Dendritic cell treated with granulocyte-macrophage colony-stimulating factor and Interleukin-4, amounts not matched to agents 40 ng/mL and 50 ng/mL, for 4 days (primary cell): ENCODE results near the gene RABGAP1L.
"Not testable (repeated sequence)": the region's sequence is repeated elsewhere in the genome, so short reads cannot be mapped to it uniquely, and the experiment has no call there.

Experiments used
- H3K27ac Mint-ChIP-seq: one replicate; pipeline ENCODE4 v1.8.0; 2022; ENCODE audit warnings: mild to moderate bottlenecking, mixed read lengths
- H3K27me3 Mint-ChIP-seq: one replicate; pipeline ENCODE4 v1.8.0; 2022; ENCODE audit warnings: mild to moderate bottlenecking, mixed read lengths
- H3K36me3 Mint-ChIP-seq: one replicate; pipeline ENCODE4 v1.8.0; 2022; ENCODE audit warnings: low read depth, mixed read lengths
- H3K4me1 Mint-ChIP-seq: one replicate; pipeline ENCODE4 v1.8.0; 2022; ENCODE audit warnings: low read depth, mixed read lengths
- H3K4me3 Mint-ChIP-seq: one replicate; pipeline ENCODE4 v1.8.0; 2022; ENCODE audit warnings: mild to moderate bottlenecking, moderate library complexity, mixed read lengths
- H3K9me3 Mint-ChIP-seq: one replicate; pipeline ENCODE4 v1.8.0; 2022; ENCODE audit warnings: mixed read lengths
- intact Hi-C: fragments of 100-400 bp; cut with micrococcal nuclease; formaldehyde crosslinking; loops from one replicate; pipeline ENCODE4 v1.15.0; 2022

The RABGAP1L gene

GRCh38 chr1:174479281-174479680 is 320.0 kb downstream of the RABGAP1L start:
- Mint-ChIP-seq H3K4me3 (no peak overlapping the region), H3K27ac (no peak overlapping the region), H3K9me3 (no peaks in the 10 kb centered on the region), H3K36me3 (no peaks in the 10 kb centered on the region), H3K4me1 (no peaks in the 10 kb centered on the region), H3K27me3 (no peaks in the 10 kb centered on the region)
- intact Hi-C loops = no loop called here

DNA sequence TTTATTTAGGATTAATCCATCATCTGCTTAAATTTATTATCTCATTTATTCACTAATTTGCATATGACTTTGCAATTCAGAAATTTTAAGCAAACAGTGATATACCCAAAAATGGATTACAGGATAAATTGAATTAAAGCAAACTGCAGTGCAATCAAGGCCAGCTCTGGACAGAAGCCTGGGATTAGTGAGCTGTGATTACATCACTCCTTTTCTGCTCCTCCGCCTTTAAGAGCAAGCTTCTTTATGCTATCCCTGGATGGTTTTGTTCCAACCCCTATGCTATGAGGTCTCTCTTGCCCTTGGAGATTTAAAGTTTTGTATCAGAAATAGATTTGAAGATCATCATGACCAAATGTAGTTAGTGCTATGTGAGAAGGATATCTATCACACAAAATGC is 321.0 kb downstream of the RABGAP1L start:
- Mint-ChIP-seq H3K27me3 (no peaks in the 10 kb centered on the region), H3K4me1 (no peaks in the 10 kb centered on the region), H3K36me3 (no peaks in the 10 kb centered on the region), H3K4me3 (no peak overlapping the region), H3K27ac (no peak overlapping the region), H3K9me3 (no peaks in the 10 kb centered on the region)
- intact Hi-C loops = no loop called here

DNA sequence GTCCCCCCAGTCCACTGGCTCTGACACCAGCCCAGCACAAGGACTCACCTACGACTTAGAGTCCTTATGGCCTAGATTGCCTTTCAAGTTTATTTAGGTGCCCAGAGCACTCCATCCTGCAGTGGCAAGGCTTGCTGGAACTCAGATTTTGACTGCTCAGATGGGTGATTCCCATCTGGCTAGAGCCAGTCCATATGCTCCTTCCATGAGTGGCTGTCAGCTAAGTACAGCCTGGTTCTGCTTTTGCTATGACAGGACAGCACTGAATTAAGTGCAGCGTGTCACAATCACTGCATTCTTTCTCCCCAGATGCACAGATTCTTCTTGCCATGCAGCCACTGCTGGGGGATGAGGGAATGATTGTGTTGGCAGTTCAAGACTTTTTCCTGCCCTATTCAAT is 332.3 kb downstream of the RABGAP1L start:
- intact Hi-C loops = no loop called here
- Mint-ChIP-seq H3K4me1 (no peaks in the 10 kb centered on the region), H3K9me3 (peaks cover 9% of the 10 kb centered on the region), H3K27ac (no peak overlapping the region), H3K36me3 (peaks cover 2% of the 10 kb centered on the region), H3K27me3 (no peaks in the 10 kb centered on the region), H3K4me3 (no peak overlapping the region)

DNA sequence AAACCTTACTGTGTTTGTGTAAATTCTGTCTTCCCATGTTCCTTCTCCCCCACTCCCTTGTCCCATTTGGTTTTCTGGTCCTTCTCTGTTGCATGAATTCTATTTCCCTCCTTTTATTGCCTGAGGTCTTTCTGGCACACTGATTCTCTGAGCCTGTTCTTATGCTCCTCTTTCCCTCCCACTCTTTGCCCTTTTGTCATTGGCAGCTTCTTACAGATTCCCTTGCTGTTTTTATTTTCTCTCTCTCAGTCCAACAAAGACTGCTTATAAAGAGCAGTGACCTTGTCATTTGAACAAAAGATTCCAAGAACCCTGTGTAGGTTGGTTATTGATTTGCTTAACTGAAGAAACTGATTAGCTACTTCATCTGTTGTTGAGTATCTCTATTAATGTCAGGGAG is 338.2 kb downstream of the RABGAP1L start:
- Mint-ChIP-seq H3K9me3 (no peaks in the 10 kb centered on the region), H3K27me3 (no peaks in the 10 kb centered on the region), H3K4me3 (no peak overlapping the region), H3K27ac (no peak overlapping the region), H3K36me3 (no peaks in the 10 kb centered on the region), H3K4me1 (peaks cover 5% of the 10 kb centered on the region)
- intact Hi-C loops = no loop called here

- H3K27me3 Mint-ChIP-seq, intact Hi-C loops, H3K36me3 Mint-ChIP-seq, H3K9me3 Mint-ChIP-seq, H3K4me1 Mint-ChIP-seq, H3K4me3 Mint-ChIP-seq, H3K27ac Mint-ChIP-seq: not testable (repeated sequence)
These were observed 357.4 kb downstream of the RABGAP1L start for GRCh38 chr1:174516755-174517154.

DNA sequence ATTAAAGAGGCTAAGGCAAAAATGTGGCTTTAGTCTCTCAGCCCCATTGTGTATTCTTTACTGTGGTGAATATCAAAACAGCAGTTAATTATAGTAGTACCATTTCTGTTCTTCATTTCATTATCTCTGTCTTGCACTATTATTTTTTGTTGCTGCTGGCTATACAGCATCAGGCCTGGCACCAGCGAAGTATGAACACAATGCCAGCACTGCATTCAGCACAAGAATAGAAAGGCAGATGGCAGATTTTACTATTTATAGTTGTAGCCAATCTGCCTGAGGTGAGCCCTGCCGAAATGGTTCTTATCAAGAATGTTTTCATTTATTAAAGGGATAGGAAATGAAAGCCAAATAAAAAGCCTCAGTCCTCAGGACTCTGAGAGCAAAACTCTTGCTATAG is 360.5 kb downstream of the RABGAP1L start:
- no peak overlapping the region for H3K27ac Mint-ChIP-seq
- H3K27me3 Mint-ChIP-seq = no peaks in the 10 kb centered on the region
- H3K9me3 Mint-ChIP-seq = peaks cover 33% of the 10 kb centered on the region
- intact Hi-C loops = no loop called here
- H3K4me1 Mint-ChIP-seq = no peaks in the 10 kb centered on the region
- no peak overlapping the region for H3K4me3 Mint-ChIP-seq
- H3K36me3 Mint-ChIP-seq = no peaks in the 10 kb centered on the region

- Mint-ChIP-seq H3K27ac (no peak overlapping the region), H3K36me3 (peaks cover 5% of the 10 kb centered on the region), H3K9me3 (peaks cover 60% of the 10 kb centered on the region), H3K4me1 (no peaks in the 10 kb centered on the region), H3K4me3 (no peak overlapping the region), H3K27me3 (no peaks in the 10 kb centered on the region)
- intact Hi-C loops = no loop called here
These were observed 372.4 kb downstream of the RABGAP1L start for GRCh38 chr1:174531751-174532150.

DNA sequence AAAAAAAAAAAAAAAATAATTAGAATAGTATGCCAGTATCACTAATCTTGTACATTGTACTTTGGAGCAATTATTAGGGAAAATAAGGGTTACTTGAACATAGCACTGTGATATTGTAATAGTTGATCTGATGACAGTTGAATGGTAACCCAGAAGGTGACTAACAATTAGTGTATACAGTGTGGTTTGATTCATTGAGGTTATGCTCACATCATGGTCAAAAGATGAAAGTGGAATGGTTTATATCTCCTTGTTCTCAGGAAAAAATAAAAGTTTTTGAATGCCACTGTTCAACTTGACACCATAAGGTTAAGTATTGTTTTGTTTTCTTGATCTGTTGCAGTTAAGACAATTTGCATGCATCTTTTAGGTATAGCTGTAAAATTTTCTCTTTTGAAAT is 375.5 kb downstream of the RABGAP1L start:
- Mint-ChIP-seq H3K9me3 (peaks cover 46% of the 10 kb centered on the region), H3K27me3 (no peaks in the 10 kb centered on the region), H3K36me3 (peaks cover 5% of the 10 kb centered on the region), H3K4me1 (no peaks in the 10 kb centered on the region), H3K27ac (no peak overlapping the region), H3K4me3 (no peak overlapping the region)
- intact Hi-C loops = no loop called here

DNA sequence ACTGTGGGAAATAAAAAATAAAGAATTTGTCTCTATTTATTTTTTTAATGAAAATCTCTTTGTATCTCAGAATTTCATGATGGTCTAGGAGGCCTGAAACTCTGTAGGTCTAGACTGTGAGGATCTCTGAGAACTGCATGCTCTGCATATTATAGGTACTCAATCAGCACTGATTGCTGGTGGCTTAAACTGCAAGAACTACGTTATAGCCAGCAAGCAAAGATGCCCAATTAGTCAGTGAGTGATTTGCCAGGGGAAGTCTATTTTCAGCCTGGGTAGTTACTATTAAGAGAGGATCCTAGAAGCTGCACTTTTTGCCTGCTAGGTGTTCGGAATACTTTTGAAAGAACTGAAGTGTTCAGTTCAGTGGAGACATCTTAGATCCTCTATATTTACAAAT is 375.9 kb downstream of the RABGAP1L start:
- Mint-ChIP-seq H3K27me3 (no peaks in the 10 kb centered on the region), H3K4me3 (no peak overlapping the region), H3K36me3 (peaks cover 5% of the 10 kb centered on the region), H3K27ac (no peak overlapping the region), H3K9me3 (peaks cover 49% of the 10 kb centered on the region), H3K4me1 (no peaks in the 10 kb centered on the region)
- intact Hi-C loops = no loop called here

- H3K4me3 Mint-ChIP-seq, H3K4me1 Mint-ChIP-seq: not testable (repeated sequence)
These were observed 384.1 kb downstream of the RABGAP1L start for GRCh38 chr1:174543421-174543820.

GRCh38 chr1:174550296-174550695 is 391.0 kb downstream of the RABGAP1L start:
- no peaks in the 10 kb centered on the region for H3K27me3 Mint-ChIP-seq
- H3K4me3 Mint-ChIP-seq = no peak overlapping the region
- no peaks in the 10 kb centered on the region for H3K9me3 Mint-ChIP-seq
- no peaks in the 10 kb centered on the region for H3K4me1 Mint-ChIP-seq
- no peak overlapping the region for H3K27ac Mint-ChIP-seq
- peaks cover 3% of the 10 kb centered on the region for H3K36me3 Mint-ChIP-seq
- intact Hi-C loops = no loop called here

More at GRCh38 chr1:174543421-174543820, 384.1 kb downstream of the RABGAP1L start:
- Mint-ChIP-seq H3K9me3 (peaks cover 59% of the 10 kb centered on the region), H3K36me3 (peaks cover 10% of the 10 kb centered on the region)
- H3K27me3 Mint-ChIP-seq, intact Hi-C loops, H3K27ac Mint-ChIP-seq: not testable (repeated sequence)

DNA sequence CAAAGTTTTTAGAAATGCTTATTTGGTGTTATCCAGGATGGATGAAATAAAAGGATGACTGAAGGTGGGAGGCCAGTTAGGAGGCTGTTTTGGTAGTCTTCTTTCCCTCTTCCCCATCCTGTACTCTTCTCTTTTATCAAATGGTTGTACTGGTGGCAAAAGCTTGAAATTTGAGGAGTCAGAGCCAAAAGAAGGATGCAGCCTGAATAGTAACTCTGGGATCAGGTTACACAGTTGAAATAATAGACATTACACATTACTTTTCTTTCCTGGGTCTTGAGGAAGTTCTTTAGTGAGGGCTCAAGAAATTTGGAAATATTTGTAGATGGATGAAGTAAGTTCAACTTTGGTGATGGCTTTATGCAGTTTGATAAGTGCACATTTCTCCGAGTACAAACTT is 397.1 kb downstream of the RABGAP1L start:
- Mint-ChIP-seq H3K9me3 (no peaks in the 10 kb centered on the region), H3K36me3 (no peaks in the 10 kb centered on the region), H3K4me1 (no peaks in the 10 kb centered on the region), H3K4me3 (no peak overlapping the region), H3K27me3 (no peaks in the 10 kb centered on the region), H3K27ac (no peak overlapping the region)
- intact Hi-C loops = no loop called here

DNA sequence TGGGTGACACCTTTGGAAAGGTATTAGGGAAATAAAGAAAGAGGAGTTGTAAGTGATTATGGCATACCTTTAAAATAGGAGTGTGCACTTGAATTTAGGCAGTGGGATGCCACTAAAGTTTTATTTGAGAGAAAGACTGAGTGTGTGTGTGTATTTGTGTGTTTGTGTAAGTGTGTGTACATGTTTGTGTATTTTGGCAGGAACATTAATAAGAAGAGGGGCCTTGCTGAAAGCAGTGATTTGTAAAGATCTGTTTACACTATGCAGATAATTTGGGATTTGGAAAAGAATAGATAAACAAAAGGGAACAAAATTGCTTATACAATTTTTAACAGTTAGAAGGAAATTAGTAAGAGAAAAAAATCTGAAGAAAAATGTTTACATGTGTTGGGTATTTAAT is 409.2 kb downstream of the RABGAP1L start:
- H3K27me3 Mint-ChIP-seq = no peaks in the 10 kb centered on the region
- H3K4me1 Mint-ChIP-seq = peaks cover 11% of the 10 kb centered on the region
- H3K27ac Mint-ChIP-seq = no peak overlapping the region
- H3K9me3 Mint-ChIP-seq = peaks cover 7% of the 10 kb centered on the region
- intact Hi-C loops = no loop called here
- no peak overlapping the region for H3K4me3 Mint-ChIP-seq
- H3K36me3 Mint-ChIP-seq = no peaks in the 10 kb centered on the region

DNA sequence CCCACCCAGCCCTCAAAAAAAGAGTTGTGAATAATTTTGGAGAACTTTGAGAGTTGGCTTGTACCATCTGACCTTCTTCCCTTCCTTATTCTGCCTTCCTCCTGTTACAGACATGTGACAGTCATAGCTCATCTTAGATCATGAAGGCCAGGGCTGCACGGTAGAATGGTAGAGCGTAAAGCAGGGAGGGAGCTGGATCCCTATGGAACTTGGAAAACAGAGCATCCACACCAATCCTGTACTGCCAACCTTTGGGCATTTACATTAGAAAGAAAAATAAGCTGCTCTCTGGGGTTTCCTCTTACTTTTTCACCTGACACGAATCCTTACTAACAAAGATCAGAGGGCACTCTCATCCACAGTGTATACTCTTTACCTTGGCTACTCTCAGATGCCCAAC is 409.9 kb downstream of the RABGAP1L start:
- Mint-ChIP-seq H3K36me3 (no peaks in the 10 kb centered on the region), H3K27me3 (no peaks in the 10 kb centered on the region), H3K9me3 (peaks cover 7% of the 10 kb centered on the region), H3K27ac (no peak overlapping the region), H3K4me1 (peaks cover 11% of the 10 kb centered on the region), H3K4me3 (no peak overlapping the region)
- intact Hi-C loops = no loop called here

DNA sequence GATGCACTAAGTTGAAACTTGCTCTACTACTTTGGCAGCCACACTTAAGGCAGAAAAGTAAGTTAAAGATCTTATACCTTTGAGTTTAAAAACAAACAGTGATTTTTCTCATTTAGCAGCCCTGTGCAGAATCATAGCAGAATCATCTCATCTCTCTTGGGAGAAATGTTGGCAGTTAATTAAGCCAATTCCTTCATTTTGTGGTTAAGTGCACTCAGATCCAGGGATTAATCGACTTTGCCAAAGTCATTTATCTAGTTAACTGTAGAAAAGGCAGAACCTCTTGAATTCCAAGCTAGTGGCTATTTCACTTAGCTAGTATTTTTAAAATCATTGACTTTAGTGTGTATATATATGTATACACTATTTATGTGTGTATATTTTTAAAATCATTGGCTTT is 413.5 kb downstream of the RABGAP1L start:
- H3K9me3 Mint-ChIP-seq = peaks cover 30% of the 10 kb centered on the region
- peaks cover 11% of the 10 kb centered on the region for H3K4me1 Mint-ChIP-seq
- no peak overlapping the region for H3K27ac Mint-ChIP-seq
- H3K27me3 Mint-ChIP-seq = no peaks in the 10 kb centered on the region
- no peak overlapping the region for H3K4me3 Mint-ChIP-seq
- intact Hi-C loops = no loop called here
- peaks cover 5% of the 10 kb centered on the region for H3K36me3 Mint-ChIP-seq
